ENCODE measurements around the gene DNM2. TPM values are rescaled to one million over a fixed set of nuclear protein-coding genes. Genes with fewer than 3 reads are reported as not detected.

The DNM2 gene
- total RNA-seq, 2 experiments from 2014 or later: 279 to 286 TPM

GRCh38 chr19:10730932-10731331 lies 13.1 kb downstream of the DNM2 start:
- ChIA-PET POLR2A (interaction anchor here (0.8 to 2.2 kb wide), 9 partner anchors 10 to 128 kb away, joined by 3 to 30 read pairs (median 4); partner anchors contain the start of gene DNM2), CTCF (interaction anchor here (0.8 to 1.9 kb wide), 6 partner anchors 12 to 53 kb away, joined by 3 to 16 read pairs (median 4); partner anchors contain the start of gene DNM2)
- H3K4me1 Mint-ChIP-seq (ENCODE audit: low read depth): peaks cover 49% of the 10 kb centered on the region
- H3K27ac Mint-ChIP-seq: peak overlapping the region; percentile 99
- no peaks in the 10 kb centered on the region for H3K9me3 ChIP-seq (ENCODE audit: control insufficient read depth in 1 of 2, insufficient read depth in 1 of 2, low read length in 2 of 2)
- ATAC-seq (ENCODE audit: poor library complexity) (no peak), DNase-seq (peak in 2 of 14 experiments; percentile 31 to 52)
- no peaks in the 10 kb centered on the region for H3K27me3 ChIP-seq (ENCODE audit: control insufficient read depth in 1 of 2, insufficient read depth in 2 of 2, low read length in 2 of 2)
- TF ChIP-seq CTCF (IDR thresholded peaks at IDR 0.05): no peak
- peak overlapping the region; percentile 34 for H3K4me3 Mint-ChIP-seq
- intact Hi-C loops (cut with DNase I, micrococcal nuclease): loop anchor here in 1 of 2 experiments (1.0 to 2.0 kb wide), 5 partner anchors 14 to 66 kb away; no protein-coding TSS in a partner anchor
- peaks cover 10% of the 10 kb centered on the region for H3K36me3 ChIP-seq (ENCODE audit: insufficient read depth, low read length)
- peaks cover 28% of the 10 kb centered on the region for H3K36me3 Mint-ChIP-seq (ENCODE audit: low read depth)
- H3K4me3 ChIP-seq (ENCODE audit: low read length): no peak overlapping the region
- no peaks in the 10 kb centered on the region for H3K27me3 Mint-ChIP-seq
- no peaks in the 10 kb centered on the region for H3K9me3 Mint-ChIP-seq
- peaks cover 68% of the 10 kb centered on the region for H3K4me1 ChIP-seq (ENCODE audit: insufficient read depth, low read length)
- peak overlapping the region; percentile 73 to 80 for H3K27ac ChIP-seq (ENCODE audit: low read depth in 1 of 2, low read length in 2 of 2)

GRCh38 chr19:10735741-10736140 lies 17.9 kb downstream of the DNM2 start:
- TF ChIP-seq CTCF (IDR thresholded peaks at IDR 0.05): no peak
- ChIA-PET POLR2A (no interaction called here), CTCF (interaction anchor here (1.4 kb wide), 1 partner anchor 18 kb away, joined by 5 read pairs; the partner anchor contains the start of gene DNM2)
- H3K4me3 ChIP-seq (ENCODE audit: low read length): no peak overlapping the region
- no peaks in the 10 kb centered on the region for H3K27me3 Mint-ChIP-seq
- peaks cover 54% of the 10 kb centered on the region for H3K4me1 ChIP-seq (ENCODE audit: insufficient read depth, low read length)
- no peaks in the 10 kb centered on the region for H3K27me3 ChIP-seq (ENCODE audit: control insufficient read depth in 1 of 2, insufficient read depth in 2 of 2, low read length in 2 of 2)
- peaks cover 11% of the 10 kb centered on the region for H3K36me3 ChIP-seq (ENCODE audit: insufficient read depth, low read length)
- H3K27ac Mint-ChIP-seq: peak overlapping the region; percentile 80
- no peak overlapping the region for H3K4me3 Mint-ChIP-seq
- ATAC-seq (ENCODE audit: poor library complexity) (no peak), DNase-seq (no peak)
- H3K9me3 ChIP-seq (ENCODE audit: control insufficient read depth in 1 of 2, insufficient read depth in 1 of 2, low read length in 2 of 2): peaks cover 0 to 4% of the 10 kb centered on the region in 2 experiments
- peaks cover 30% of the 10 kb centered on the region for H3K36me3 Mint-ChIP-seq (ENCODE audit: low read depth)
- peaks cover 36% of the 10 kb centered on the region for H3K4me1 Mint-ChIP-seq (ENCODE audit: low read depth)
- H3K9me3 Mint-ChIP-seq: peaks cover 2% of the 10 kb centered on the region
- no peak overlapping the region for H3K27ac ChIP-seq (ENCODE audit: low read depth in 1 of 2, low read length in 2 of 2)
- intact Hi-C loops (cut with DNase I, micrococcal nuclease): no loop called here

DNA sequence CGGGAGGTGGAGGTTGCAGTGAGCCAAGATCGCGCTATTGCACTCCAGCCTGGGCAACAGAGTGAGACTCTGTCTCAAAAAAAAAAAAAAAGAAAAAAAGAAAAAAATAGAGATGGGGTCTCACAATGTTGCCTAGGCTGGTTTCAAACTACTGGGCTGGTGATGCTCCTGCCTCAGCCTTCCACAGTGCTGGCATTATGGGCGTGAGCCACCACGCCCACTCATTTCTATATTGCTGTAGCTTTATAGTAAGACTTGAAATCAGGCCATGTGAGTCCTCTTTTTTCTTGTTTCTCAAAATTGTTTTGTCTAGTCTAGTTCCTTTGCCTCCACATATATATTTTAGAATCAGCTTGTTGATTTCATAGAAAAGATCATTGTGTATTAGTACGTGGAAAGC lies 18.3 kb downstream of the DNM2 start:
- ATAC-seq (ENCODE audit: poor library complexity) (no peak), DNase-seq (no peak)
- CTCF ChIA-PET: interaction anchor here (1.4 kb wide), 1 partner anchor 18 kb away, joined by 5 read pairs; the partner anchor contains the start of gene DNM2
- no peak overlapping the region for H3K4me3 Mint-ChIP-seq
- H3K4me1 Mint-ChIP-seq (ENCODE audit: low read depth): peaks cover 38% of the 10 kb centered on the region
- intact Hi-C loops (cut with DNase I, micrococcal nuclease): no loop called here
- H3K27me3 Mint-ChIP-seq: no peaks in the 10 kb centered on the region
- H3K9me3 ChIP-seq (ENCODE audit: control insufficient read depth in 1 of 2, insufficient read depth in 1 of 2, low read length in 2 of 2): peaks cover 0 to 4% of the 10 kb centered on the region in 2 experiments
- POLR2A ChIA-PET: no interaction called here
- no peak overlapping the region for H3K4me3 ChIP-seq (ENCODE audit: low read length)
- H3K36me3 ChIP-seq (ENCODE audit: insufficient read depth, low read length): peaks cover 11% of the 10 kb centered on the region
- H3K27ac Mint-ChIP-seq: peak overlapping the region; percentile 80
- no peak for TF ChIP-seq CTCF (IDR thresholded peaks at IDR 0.05)
- H3K36me3 Mint-ChIP-seq (ENCODE audit: low read depth): peaks cover 35% of the 10 kb centered on the region
- no peaks in the 10 kb centered on the region for H3K27me3 ChIP-seq (ENCODE audit: control insufficient read depth in 1 of 2, insufficient read depth in 2 of 2, low read length in 2 of 2)
- peaks cover 2% of the 10 kb centered on the region for H3K9me3 Mint-ChIP-seq
- no peak overlapping the region for H3K27ac ChIP-seq (ENCODE audit: low read depth in 1 of 2, low read length in 2 of 2)
- H3K4me1 ChIP-seq (ENCODE audit: insufficient read depth, low read length): peaks cover 52% of the 10 kb centered on the region

Measured in CD4-positive, alpha-beta T cell (primary cell).